ENCODE measurements around the gene THBD. TPM values are rescaled to one million over a fixed set of nuclear protein-coding genes. Genes with fewer than 3 reads are reported as not detected.

THBD gene
- total RNA-seq, 1 donor from 2014 or later: 13.8 TPM

- H3K4me1 ChIP-seq: peaks cover 59% of the 10 kb centered on the region
- H3K27ac ChIP-seq (replicated peaks): peak overlapping the region; percentile 97
- no peak overlapping the region for H3K4me3 ChIP-seq
- H3K27me3 ChIP-seq (ENCODE audit: low read depth): no peaks in the 10 kb centered on the region
- H3K36me3 ChIP-seq: no peaks in the 10 kb centered on the region
- no peak for TF ChIP-seq CTCF (IDR thresholded peaks at IDR 0.05; ENCODE audit: borderline replicate concordance)
- no peak for DNase-seq
- intact Hi-C loops (cut with micrococcal nuclease): no loop called here
- H3K9me3 ChIP-seq (replicated peaks): no peaks in the 10 kb centered on the region
Observed at GRCh38 chr20:23079926-23080325, 30.5 kb upstream of the THBD start.

GRCh38 chr20:23079016-23079351, 29.5 kb upstream of the THBD start:
- Histone ChIP-seq H3K4me1 (peaks cover 53% of the 10 kb centered on the region), H3K27ac (replicated peaks) (no peak overlapping the region), H3K36me3 (no peaks in the 10 kb centered on the region), H3K4me3 (no peak overlapping the region), H3K27me3 (ENCODE audit: low read depth) (no peaks in the 10 kb centered on the region), H3K9me3 (replicated peaks) (no peaks in the 10 kb centered on the region)
- TF ChIP-seq CTCF (IDR thresholded peaks at IDR 0.05; ENCODE audit: borderline replicate concordance): no peak
- no peak for DNase-seq
- intact Hi-C loops (cut with micrococcal nuclease): no loop called here

- Histone ChIP-seq H3K27me3 (ENCODE audit: low read depth) (no peaks in the 10 kb centered on the region), H3K4me1 (peaks cover 53% of the 10 kb centered on the region), H3K27ac (replicated peaks) (no peak overlapping the region), H3K36me3 (no peaks in the 10 kb centered on the region), H3K4me3 (no peak overlapping the region), H3K9me3 (replicated peaks) (no peaks in the 10 kb centered on the region)
- DNase-seq: no peak
- intact Hi-C loops (cut with micrococcal nuclease): no loop called here
- no peak for TF ChIP-seq CTCF (IDR thresholded peaks at IDR 0.05; ENCODE audit: borderline replicate concordance)
Observed at GRCh38 chr20:23078351-23079015, 29.0 kb upstream of the THBD start.

GRCh38 chr20:23077277-23077676, 27.8 kb upstream of the THBD start:
- H3K4me1 ChIP-seq: peaks cover 53% of the 10 kb centered on the region
- no peak for TF ChIP-seq CTCF (IDR thresholded peaks at IDR 0.05; ENCODE audit: borderline replicate concordance)
- H3K27me3 ChIP-seq (ENCODE audit: low read depth): no peaks in the 10 kb centered on the region
- H3K9me3 ChIP-seq (replicated peaks): no peaks in the 10 kb centered on the region
- no peak for DNase-seq
- no peaks in the 10 kb centered on the region for H3K36me3 ChIP-seq
- intact Hi-C loops (cut with micrococcal nuclease): no loop called here
- H3K27ac ChIP-seq (replicated peaks): peak overlapping the region; percentile 27
- H3K4me3 ChIP-seq: no peak overlapping the region

GRCh38 chr20:23074052-23074451, 24.6 kb upstream of the THBD start:
- H3K4me1 ChIP-seq: peaks cover 22% of the 10 kb centered on the region
- no peak for TF ChIP-seq CTCF (IDR thresholded peaks at IDR 0.05; ENCODE audit: borderline replicate concordance)
- intact Hi-C loops (cut with micrococcal nuclease): no loop called here
- DNase-seq: no peak
- H3K36me3 ChIP-seq: no peaks in the 10 kb centered on the region
- no peak overlapping the region for H3K27ac ChIP-seq (replicated peaks)
- H3K4me3 ChIP-seq: no peak overlapping the region
- H3K9me3 ChIP-seq (replicated peaks): no peaks in the 10 kb centered on the region
- H3K27me3 ChIP-seq (ENCODE audit: low read depth): no peaks in the 10 kb centered on the region
